Measurements from ENCODE around the gene WNT9B. TPM values are rescaled to one million over a fixed set of nuclear protein-coding genes. Genes with fewer than 3 reads are reported as not detected.
A peak's percentile ranks its signal among the peaks of the same experiment; 100 is the strongest.

WNT9B gene
- total and polyA plus RNA-seq, 2 of the 13 experiments (the other 11 are each of a cell fraction or from before 2014, with no cell fraction given) = not detected

DNA sequence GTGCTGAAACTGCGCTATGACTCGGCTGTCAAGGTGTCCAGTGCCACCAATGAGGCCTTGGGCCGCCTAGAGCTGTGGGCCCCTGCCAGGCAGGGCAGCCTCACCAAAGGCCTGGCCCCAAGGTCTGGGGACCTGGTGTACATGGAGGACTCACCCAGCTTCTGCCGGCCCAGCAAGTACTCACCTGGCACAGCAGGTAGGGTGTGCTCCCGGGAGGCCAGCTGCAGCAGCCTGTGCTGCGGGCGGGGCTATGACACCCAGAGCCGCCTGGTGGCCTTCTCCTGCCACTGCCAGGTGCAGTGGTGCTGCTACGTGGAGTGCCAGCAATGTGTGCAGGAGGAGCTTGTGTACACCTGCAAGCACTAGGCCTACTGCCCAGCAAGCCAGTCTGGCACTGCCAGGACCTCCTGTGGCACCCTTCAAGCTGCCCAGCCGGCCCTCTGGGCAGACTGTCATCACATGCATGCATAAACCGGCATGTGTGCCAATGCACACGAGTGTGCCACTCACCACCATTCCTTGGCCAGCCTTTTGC, 25.0 kb downstream of the WNT9B start (continued):
- TF ChIP-seq ZNF710 (CRISPR knock-in tag; IDR thresholded peaks at IDR 0.05; ENCODE audit: borderline replicate concordance) = peak; percentile 23; the same call in 1 of the 2 replicates
- TF ChIP-seq, protein P1, sequence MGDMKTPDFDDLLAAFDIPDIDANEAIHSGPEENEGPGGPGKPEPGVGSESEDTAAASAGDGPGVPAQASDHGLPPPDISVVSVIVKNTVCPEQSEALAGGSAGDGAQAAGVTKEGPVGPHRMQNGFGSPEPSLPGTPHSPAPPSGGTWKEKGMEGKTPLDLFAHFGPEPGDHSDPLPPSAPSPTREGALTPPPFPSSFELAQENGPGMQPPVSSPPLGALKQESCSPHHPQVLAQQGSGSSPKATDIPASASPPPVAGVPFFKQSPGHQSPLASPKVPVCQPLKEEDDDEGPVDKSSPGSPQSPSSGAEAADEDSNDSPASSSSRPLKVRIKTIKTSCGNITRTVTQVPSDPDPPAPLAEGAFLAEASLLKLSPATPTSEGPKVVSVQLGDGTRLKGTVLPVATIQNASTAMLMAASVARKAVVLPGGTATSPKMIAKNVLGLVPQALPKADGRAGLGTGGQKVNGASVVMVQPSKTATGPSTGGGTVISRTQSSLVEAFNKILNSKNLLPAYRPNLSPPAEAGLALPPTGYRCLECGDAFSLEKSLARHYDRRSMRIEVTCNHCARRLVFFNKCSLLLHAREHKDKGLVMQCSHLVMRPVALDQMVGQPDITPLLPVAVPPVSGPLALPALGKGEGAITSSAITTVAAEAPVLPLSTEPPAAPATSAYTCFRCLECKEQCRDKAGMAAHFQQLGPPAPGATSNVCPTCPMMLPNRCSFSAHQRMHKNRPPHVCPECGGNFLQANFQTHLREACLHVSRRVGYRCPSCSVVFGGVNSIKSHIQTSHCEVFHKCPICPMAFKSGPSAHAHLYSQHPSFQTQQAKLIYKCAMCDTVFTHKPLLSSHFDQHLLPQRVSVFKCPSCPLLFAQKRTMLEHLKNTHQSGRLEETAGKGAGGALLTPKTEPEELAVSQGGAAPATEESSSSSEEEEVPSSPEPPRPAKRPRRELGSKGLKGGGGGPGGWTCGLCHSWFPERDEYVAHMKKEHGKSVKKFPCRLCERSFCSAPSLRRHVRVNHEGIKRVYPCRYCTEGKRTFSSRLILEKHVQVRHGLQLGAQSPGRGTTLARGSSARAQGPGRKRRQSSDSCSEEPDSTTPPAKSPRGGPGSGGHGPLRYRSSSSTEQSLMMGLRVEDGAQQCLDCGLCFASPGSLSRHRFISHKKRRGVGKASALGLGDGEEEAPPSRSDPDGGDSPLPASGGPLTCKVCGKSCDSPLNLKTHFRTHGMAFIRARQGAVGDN (CRISPR knock-in tag; IDR thresholded peaks at IDR 0.05) = peak; percentile 64
- TF ChIP-seq HHEX (CRISPR knock-in tag; IDR thresholded peaks at IDR 0.05) = no peak
- peak; percentile 72; the same call in 1 of the 2 replicates for TF ChIP-seq DZIP1 (CRISPR knock-in tag; IDR thresholded peaks at IDR 0.05)
- TF ChIP-seq ZNF263 (CRISPR knock-in tag; IDR thresholded peaks at IDR 0.05) = peak; percentile 96
- peak; percentile 46 for TF ChIP-seq FOSL2 (CRISPR knock-in tag; IDR thresholded peaks at IDR 0.05)
- TF ChIP-seq ZNF501 (CRISPR knock-in tag; IDR thresholded peaks at IDR 0.05) = 0 out of 2 replicates have a peak, but pooled peaks have one; percentile 37
- TF ChIP-seq SPEN (CRISPR knock-in tag; IDR thresholded peaks at IDR 0.05; ENCODE audit: low read depth) = peak; percentile 54; the same call in 1 of the 2 replicates
- TF ChIP-seq YEATS2 (CRISPR knock-in tag; IDR thresholded peaks at IDR 0.05; ENCODE audit: borderline replicate concordance) = no peak
- no peak for TF ChIP-seq TFDP2 (CRISPR knock-in tag; IDR thresholded peaks at IDR 0.05)
- TF ChIP-seq, protein P2, sequence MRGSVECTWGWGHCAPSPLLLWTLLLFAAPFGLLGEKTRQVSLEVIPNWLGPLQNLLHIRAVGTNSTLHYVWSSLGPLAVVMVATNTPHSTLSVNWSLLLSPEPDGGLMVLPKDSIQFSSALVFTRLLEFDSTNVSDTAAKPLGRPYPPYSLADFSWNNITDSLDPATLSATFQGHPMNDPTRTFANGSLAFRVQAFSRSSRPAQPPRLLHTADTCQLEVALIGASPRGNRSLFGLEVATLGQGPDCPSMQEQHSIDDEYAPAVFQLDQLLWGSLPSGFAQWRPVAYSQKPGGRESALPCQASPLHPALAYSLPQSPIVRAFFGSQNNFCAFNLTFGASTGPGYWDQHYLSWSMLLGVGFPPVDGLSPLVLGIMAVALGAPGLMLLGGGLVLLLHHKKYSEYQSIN (CRISPR knock-in tag; IDR thresholded peaks at IDR 0.05; ENCODE audit: borderline replicate concordance) = no peak
- TF ChIP-seq SSRP1 (CRISPR knock-in tag; IDR thresholded peaks at IDR 0.05) = 0 out of 2 replicates have a peak, but pooled peaks have one; percentile 40
